Nephron (organoid): ENCODE data around the gene ITPR3.

Experiments used
- H3K27ac Mint-ChIP-seq, 3 experiments: 2 replicates each; pipeline ENCODE4 v1.8.0; 2020; ENCODE audit warnings: mixed read lengths in 3 of 3, mild to moderate bottlenecking in 2 of 3, moderate library complexity in 1 of 3
- H3K27me3 Mint-ChIP-seq: 2 replicates; pipeline ENCODE4 v1.8.0; 2021; ENCODE audit warnings: low read depth, mild to moderate bottlenecking, moderate library complexity, mixed read lengths
- H3K36me3 Mint-ChIP-seq: 2 replicates; pipeline ENCODE4 v1.8.0; 2020; ENCODE audit warnings: low read depth, mixed read lengths
- H3K4me1 Mint-ChIP-seq: 2 replicates; pipeline ENCODE4 v1.8.0; 2020; ENCODE audit warnings: mixed read lengths
- H3K4me3 Mint-ChIP-seq, 3 experiments: 2 replicates each; pipeline ENCODE4 v1.8.0; 2020; ENCODE audit warnings: mild to moderate bottlenecking in 3 of 3, mixed read lengths in 3 of 3, moderate library complexity in 2 of 3
- H3K9me3 Mint-ChIP-seq: 2 replicates; pipeline ENCODE4 v1.8.0; 2020; ENCODE audit warnings: mixed read lengths
- CTCF ChIP-seq, 3 experiments: fragments of 200-600 bp; sonication (generic); IDR thresholded peaks; one replicate each; pipeline ENCODE4 v1.5.0; 2021; ENCODE audit warnings: antibody characterized with exemption in 3 of 3; ENCODE audit not compliant: unreplicated experiment in 3 of 3

ITPR3 gene

DNA sequence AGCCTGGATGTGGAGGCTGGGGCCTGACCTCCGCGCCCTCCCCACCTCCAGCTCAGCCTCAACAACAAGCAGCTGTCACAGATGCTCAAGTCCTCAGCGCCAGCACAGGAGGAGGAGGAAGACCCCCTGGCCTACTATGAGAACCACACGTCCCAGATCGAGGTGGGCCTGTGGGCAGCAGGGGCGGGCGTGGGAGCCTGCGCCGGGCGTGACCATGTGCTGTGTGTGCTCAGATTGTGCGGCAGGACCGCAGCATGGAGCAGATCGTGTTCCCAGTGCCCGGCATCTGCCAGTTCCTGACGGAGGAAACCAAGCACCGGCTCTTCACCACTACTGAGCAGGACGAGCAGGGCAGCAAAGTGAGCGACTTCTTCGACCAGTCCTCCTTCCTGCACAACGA, 66.9 kb downstream of the ITPR3 start:
- H3K36me3 Mint-ChIP-seq, result peaks cover 8% of the 10 kb centered on the region
- no peak for TF ChIP-seq CTCF (IDR thresholded peaks at IDR 0.05; ENCODE audit: unreplicated experiment in 3 of 3)
- H3K4me3 Mint-ChIP-seq, result no peak overlapping the region
- H3K27me3 Mint-ChIP-seq, result peaks cover 11% of the 10 kb centered on the region
- peaks cover 14% of the 10 kb centered on the region for H3K4me1 Mint-ChIP-seq
- H3K9me3 Mint-ChIP-seq, result no peaks in the 10 kb centered on the region
- H3K27ac Mint-ChIP-seq, result no peak overlapping the region

DNA sequence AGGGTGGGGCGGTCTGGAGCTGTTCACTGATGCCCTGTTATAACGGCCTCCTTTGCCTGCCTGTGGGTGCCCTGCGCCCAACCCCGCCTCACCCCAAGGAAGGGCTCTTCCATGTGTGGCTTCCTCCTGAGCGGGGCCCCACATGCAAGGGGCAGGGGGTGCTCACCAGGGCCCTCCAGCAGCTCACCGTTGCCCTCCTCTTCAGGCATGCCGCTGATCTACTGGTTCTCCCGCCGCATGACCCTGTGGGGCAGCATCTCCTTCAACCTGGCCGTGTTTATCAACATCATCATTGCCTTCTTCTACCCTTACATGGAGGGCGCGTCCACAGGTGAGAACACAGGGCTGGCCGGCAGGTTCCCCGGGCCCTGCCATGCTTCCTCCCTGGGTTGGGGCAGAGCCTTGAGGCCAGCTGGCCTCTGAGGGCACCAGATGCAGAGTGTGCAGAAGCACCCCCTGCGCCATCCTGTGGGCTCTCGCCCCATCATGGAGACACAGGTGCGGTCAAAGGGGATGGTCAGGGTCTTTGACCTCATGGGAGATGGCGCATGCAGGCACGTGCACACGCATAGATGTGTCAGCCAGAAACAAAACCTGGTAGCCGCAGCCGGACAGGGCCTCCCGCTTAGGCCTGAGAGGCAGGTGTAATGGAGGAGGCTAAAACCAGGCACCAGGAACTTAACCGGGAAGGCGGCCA, 67.5 kb downstream of the ITPR3 start:
- Mint-ChIP-seq H3K9me3 (no peaks in the 10 kb centered on the region), H3K27me3 (peaks cover 14% of the 10 kb centered on the region), H3K4me3 (no peak overlapping the region), H3K36me3 (peaks cover 8% of the 10 kb centered on the region), H3K4me1 (peaks cover 20% of the 10 kb centered on the region), H3K27ac (no peak overlapping the region)
- no peak for TF ChIP-seq CTCF (IDR thresholded peaks at IDR 0.05; ENCODE audit: unreplicated experiment in 3 of 3)

DNA sequence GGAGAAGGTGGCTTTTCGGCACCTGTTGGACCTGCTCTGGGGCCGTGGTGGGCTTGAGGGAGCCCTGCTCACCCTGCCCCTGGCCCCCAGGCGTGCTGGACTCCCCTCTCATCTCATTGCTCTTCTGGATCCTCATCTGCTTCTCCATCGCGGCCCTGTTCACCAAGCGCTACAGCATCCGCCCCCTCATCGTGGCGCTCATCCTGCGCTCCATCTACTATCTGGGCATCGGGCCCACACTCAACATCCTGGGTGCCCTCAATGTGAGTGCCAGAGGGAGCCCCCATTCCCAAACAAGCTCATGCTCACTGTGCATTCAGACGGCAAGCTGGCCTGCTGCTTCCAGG, 68.0 kb downstream of the ITPR3 start:
- Mint-ChIP-seq H3K4me3 (no peak overlapping the region), H3K27me3 (peaks cover 15% of the 10 kb centered on the region), H3K27ac (no peak overlapping the region), H3K4me1 (peaks cover 25% of the 10 kb centered on the region), H3K36me3 (peaks cover 10% of the 10 kb centered on the region), H3K9me3 (no peaks in the 10 kb centered on the region)
- TF ChIP-seq CTCF (IDR thresholded peaks at IDR 0.05; ENCODE audit: unreplicated experiment in 3 of 3), result no peak

DNA sequence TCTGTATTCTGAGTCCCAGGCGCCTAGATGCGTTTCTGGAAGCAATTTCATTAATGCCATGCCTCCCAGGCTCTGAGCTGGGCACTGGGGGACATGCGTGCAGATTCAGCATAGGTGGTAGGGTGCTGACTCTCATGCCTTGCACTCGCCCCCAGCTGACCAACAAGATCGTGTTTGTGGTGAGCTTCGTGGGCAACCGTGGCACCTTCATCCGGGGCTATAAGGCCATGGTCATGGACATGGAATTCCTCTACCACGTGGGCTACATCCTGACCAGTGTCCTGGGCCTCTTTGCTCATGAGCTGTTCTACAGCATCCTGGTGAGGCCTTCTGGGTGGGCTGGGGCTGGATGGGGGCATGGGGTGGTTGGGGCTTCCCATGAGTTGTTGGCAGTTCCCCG, 68.8 kb downstream of the ITPR3 start:
- no peaks in the 10 kb centered on the region for H3K9me3 Mint-ChIP-seq
- H3K4me3 Mint-ChIP-seq, result no peak overlapping the region
- H3K27me3 Mint-ChIP-seq, result peaks cover 15% of the 10 kb centered on the region
- TF ChIP-seq CTCF (IDR thresholded peaks at IDR 0.05; ENCODE audit: unreplicated experiment in 3 of 3), result no peak
- H3K36me3 Mint-ChIP-seq, result peaks cover 11% of the 10 kb centered on the region
- peaks cover 33% of the 10 kb centered on the region for H3K4me1 Mint-ChIP-seq
- no peak overlapping the region for H3K27ac Mint-ChIP-seq

GRCh38 chr6:33690766-33691165, 69.6 kb downstream of the ITPR3 start:
- Mint-ChIP-seq H3K27me3 (peaks cover 15% of the 10 kb centered on the region), H3K36me3 (peaks cover 11% of the 10 kb centered on the region), H3K27ac (no peak overlapping the region), H3K4me3 (no peak overlapping the region), H3K4me1 (peaks cover 36% of the 10 kb centered on the region), H3K9me3 (no peaks in the 10 kb centered on the region)
- no peak for TF ChIP-seq CTCF (IDR thresholded peaks at IDR 0.05; ENCODE audit: unreplicated experiment in 3 of 3)

- Mint-ChIP-seq H3K36me3 (peaks cover 16% of the 10 kb centered on the region), H3K9me3 (no peaks in the 10 kb centered on the region), H3K4me3 (no peak overlapping the region), H3K4me1 (peaks cover 44% of the 10 kb centered on the region), H3K27me3 (peaks cover 15% of the 10 kb centered on the region), H3K27ac (no peak overlapping the region)
- TF ChIP-seq CTCF (IDR thresholded peaks at IDR 0.05; ENCODE audit: unreplicated experiment in 3 of 3), result no peak
Measured at GRCh38 chr6:33691456-33692077, 70.4 kb downstream of the ITPR3 start.
